Tibial nerve (tissue), 4 donors: ENCODE results near the gene FAM50B. TPM values are rescaled to one million over a fixed set of nuclear protein-coding genes. Genes with fewer than 3 reads are reported as not detected.

Experiments
- DNase-seq, 2 donors: peaks; one replicate each; pipeline ENCODE4 v3.0.0-alpha.2; 2019; ENCODE audit warnings: low spot score in 2 of 2
- H3K27ac ChIP-seq, 4 donors: fragments of 200-600 bp; sonication (generic) in 3 of 4; one replicate each; pipeline ENCODE4 v1.5.1; 2017 to 2019; ENCODE audit warnings: mild to moderate bottlenecking in 1 of 4
- H3K27me3 ChIP-seq, 2 donors: fragments of 200-600 bp; sonication (generic) in 1 of 2; one replicate each; pipeline versions ENCODE4 v1.5.1 to v1.6.0; 2017 to 2019
- H3K36me3 ChIP-seq, 3 donors: fragments of 200-600 bp; sonication (generic); one replicate each; pipeline ENCODE4 v1.5.1; 2018 to 2019
- H3K4me1 ChIP-seq, 4 donors: fragments of 200-600 bp; sonication (generic) in 3 of 4; one replicate each; pipeline ENCODE4 v1.5.1; 2017 to 2019
- H3K4me3 ChIP-seq, 4 donors: fragments of 200-600 bp; sonication (generic) in 3 of 4; one replicate each; pipeline ENCODE4 v1.5.1; 2017 to 2019; ENCODE audit warnings: mild to moderate bottlenecking in 1 of 4, moderate library complexity in 1 of 4
- H3K9me3 ChIP-seq, 4 donors: fragments of 200-600 bp; sonication (generic) in 3 of 4; one replicate each; pipeline ENCODE4 v1.5.1; 2017 to 2019
- EP300 ChIP-seq, 2 donors: sonication (generic); formaldehyde crosslinking; IDR thresholded peaks; one replicate each; pipeline ENCODE4 v1.6.1; 2017; ENCODE audit warnings: antibody characterized with exemption in 2 of 2, mild to moderate bottlenecking in 1 of 2
- POLR2A ChIP-seq, 2 donors: fragments of 450-650 bp; IDR thresholded peaks; one replicate each; pipeline ENCODE4 v1.6.1; 2017; ENCODE audit warnings: antibody characterized with exemption in 2 of 2, mild to moderate bottlenecking in 2 of 2, moderate library complexity in 2 of 2
- WGBS, 2 donors: methylation state at CpG; one replicate each; pipeline ENCODE4 v1.1.5; 2018; 5-methylcytosine and 5-hydroxymethylcytosine counted together
- total RNA-seq, 4 donors: library from RNA; depleted of rRNA; stranded (reverse); fragments of >200 nt; gene quantifications; one replicate each; pipeline ENCODE4 v1.1.0, GENCODE V29; 2016
- TF ChIP-seq, protein P1 (sequence below), 5 experiments: fragments of 200-600 bp in 3 of 5; fragments of 450-650 bp in 2 of 5; sonication (generic) in 3 of 5; IDR thresholded peaks; one replicate each; pipeline ENCODE4 v1.5.1; 2016 to 2019; ENCODE audit warnings: antibody characterized with exemption in 5 of 5, mild to moderate bottlenecking in 3 of 5, moderate library complexity in 2 of 5

FAM50B gene
- total RNA-seq, 4 donors from 2014 or later = 6.9 to 23.5 (median 16.1) TPM

DNA sequence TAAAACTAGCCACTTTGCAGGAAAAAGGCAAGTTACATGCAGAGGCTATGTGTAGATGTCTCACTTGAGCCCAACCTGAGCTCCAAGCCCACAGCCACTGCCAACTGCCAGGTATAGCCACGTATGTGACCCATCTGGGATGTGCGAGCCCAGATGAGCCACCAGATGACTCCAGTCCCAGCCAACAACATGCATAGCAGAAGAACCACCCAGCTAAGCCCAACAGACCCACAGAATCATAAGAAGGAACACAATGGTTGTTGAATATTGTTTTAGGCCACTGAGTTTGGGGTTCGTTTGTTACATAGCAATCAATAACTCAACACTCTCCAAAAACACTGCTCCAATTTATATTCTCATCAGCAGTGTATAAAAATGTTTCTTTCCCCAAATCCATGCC lies 16.3 kb downstream of the FAM50B start:
- Histone ChIP-seq H3K9me3 (peaks cover 0 to 16% (median 0%) of the 10 kb centered on the region in 4 donors), H3K4me3 (no peak overlapping the region), H3K36me3 (no peaks in the 10 kb centered on the region), H3K27me3 (no peaks in the 10 kb centered on the region), H3K4me1 (peaks cover 0 to 15% (median 2%) of the 10 kb centered on the region in 4 donors), H3K27ac (no peak overlapping the region)
- DNase-seq = no peak
- WGBS, 2 donors = 82 to 90% methylated on average over 3 of the region's 3 CpGs
- no peak for TF ChIP-seq EP300 (IDR thresholded peaks at IDR 0.05)
- no peak for TF ChIP-seq POLR2A (IDR thresholded peaks at IDR 0.05)
- TF ChIP-seq, protein P1, sequence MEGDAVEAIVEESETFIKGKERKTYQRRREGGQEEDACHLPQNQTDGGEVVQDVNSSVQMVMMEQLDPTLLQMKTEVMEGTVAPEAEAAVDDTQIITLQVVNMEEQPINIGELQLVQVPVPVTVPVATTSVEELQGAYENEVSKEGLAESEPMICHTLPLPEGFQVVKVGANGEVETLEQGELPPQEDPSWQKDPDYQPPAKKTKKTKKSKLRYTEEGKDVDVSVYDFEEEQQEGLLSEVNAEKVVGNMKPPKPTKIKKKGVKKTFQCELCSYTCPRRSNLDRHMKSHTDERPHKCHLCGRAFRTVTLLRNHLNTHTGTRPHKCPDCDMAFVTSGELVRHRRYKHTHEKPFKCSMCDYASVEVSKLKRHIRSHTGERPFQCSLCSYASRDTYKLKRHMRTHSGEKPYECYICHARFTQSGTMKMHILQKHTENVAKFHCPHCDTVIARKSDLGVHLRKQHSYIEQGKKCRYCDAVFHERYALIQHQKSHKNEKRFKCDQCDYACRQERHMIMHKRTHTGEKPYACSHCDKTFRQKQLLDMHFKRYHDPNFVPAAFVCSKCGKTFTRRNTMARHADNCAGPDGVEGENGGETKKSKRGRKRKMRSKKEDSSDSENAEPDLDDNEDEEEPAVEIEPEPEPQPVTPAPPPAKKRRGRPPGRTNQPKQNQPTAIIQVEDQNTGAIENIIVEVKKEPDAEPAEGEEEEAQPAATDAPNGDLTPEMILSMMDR (IDR thresholded peaks at IDR 0.05) = no peak

DNA sequence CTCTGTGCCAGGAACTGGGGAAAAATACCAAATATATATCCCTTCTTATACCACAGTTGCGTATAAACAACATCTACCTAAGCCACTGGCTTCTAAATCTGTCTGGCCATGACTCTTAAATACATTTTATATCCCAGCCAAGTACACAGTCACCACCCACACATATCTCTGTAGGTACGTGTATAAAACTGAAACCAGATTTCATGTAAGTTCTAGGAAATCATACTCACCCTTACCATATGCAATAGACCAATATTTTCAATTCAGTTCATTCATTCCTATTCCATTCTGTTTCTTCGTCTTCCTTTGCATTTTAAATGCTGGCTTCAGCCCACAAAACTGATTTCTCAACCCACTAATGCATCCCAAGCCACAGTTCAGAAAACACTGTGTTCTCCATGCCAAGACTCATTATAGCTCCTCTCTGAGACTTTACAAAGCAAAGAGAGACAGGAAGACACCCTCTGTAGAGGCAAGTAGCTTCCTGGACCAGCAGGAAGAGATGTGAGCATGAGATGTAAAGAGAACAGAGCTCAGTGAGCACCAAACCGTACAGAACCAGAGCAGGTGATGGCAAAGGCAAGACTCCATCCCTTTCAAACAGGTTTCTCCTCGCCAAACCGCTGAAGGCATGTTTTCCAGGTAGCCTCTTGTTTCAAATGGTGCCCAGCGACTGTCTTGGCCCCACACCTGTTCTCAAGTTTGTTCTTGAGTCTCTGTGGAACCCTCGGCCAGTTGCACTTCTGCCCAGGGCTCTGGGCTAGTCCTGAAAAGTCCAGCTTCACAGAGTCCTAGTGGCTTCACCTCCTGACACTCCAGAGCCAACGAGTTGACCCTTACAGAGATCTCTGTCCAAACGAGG lies 18.7 kb downstream of the FAM50B start:
- WGBS, 2 donors = 66 to 69% methylated on average over 10 of the region's 10 CpGs
- H3K9me3 ChIP-seq = peaks cover 0 to 4% (median 0%) of the 10 kb centered on the region in 4 donors
- H3K27ac ChIP-seq = no peak overlapping the region
- no peaks in the 10 kb centered on the region for H3K27me3 ChIP-seq
- no peaks in the 10 kb centered on the region for H3K36me3 ChIP-seq
- TF ChIP-seq EP300 (IDR thresholded peaks at IDR 0.05) (no peak), POLR2A (IDR thresholded peaks at IDR 0.05) (no peak)
- TF ChIP-seq, protein P1 (IDR thresholded peaks at IDR 0.05) = no peak
- H3K4me1 ChIP-seq = peaks cover 0 to 15% (median 2%) of the 10 kb centered on the region in 4 donors
- H3K4me3 ChIP-seq = no peak overlapping the region
- no peak for DNase-seq

DNA sequence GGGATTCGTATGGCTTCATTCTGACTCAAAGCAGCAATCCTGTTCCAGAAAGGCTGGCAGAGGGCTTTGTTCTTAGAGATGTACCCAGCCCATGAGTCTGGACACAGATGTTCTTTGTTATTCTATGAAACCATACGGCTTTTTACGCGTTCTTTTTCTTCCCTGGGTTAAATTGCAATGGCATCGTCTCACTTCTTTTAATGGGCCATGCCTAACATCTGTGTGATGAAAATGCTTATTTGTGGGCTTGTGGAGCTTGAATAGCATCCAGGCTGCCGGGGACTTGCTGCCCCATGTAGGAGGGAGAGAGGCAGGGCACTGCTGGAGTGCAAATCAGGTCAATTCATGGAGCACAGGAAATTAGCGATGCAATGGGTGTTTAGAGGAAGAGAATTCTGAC lies 19.4 kb downstream of the FAM50B start:
- TF ChIP-seq POLR2A (IDR thresholded peaks at IDR 0.05) (no peak), EP300 (IDR thresholded peaks at IDR 0.05) (no peak)
- TF ChIP-seq, protein P1 (IDR thresholded peaks at IDR 0.05) = no peak
- Histone ChIP-seq H3K36me3 (no peaks in the 10 kb centered on the region), H3K27me3 (no peaks in the 10 kb centered on the region), H3K4me1 (peaks cover 0 to 15% (median 2%) of the 10 kb centered on the region in 4 donors), H3K27ac (no peak overlapping the region), H3K9me3 (peaks cover 0 to 4% (median 0%) of the 10 kb centered on the region in 4 donors), H3K4me3 (no peak overlapping the region)
- 35 to 42% methylated on average over 7 of the region's 7 CpGs for WGBS, 2 donors
- DNase-seq = no peak

DNA sequence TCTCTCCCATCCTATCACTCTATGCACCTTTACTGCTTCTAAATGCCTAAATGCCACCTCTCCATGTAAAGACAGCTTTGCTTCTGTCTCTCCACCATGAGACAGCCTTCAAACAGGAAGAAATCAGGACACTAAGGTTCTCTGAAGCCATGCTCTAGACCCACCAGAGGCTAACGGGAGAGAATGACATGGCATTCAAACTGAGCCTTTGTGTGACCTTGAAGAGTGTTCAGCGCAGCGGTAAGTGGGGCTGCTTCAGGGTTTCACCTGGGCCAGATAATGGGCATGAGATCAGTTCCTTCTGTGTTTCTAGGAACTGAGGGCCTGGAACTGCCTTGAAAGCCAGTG lies 20.1 kb downstream of the FAM50B start:
- 94 to 97% methylated on average over 3 of the region's 3 CpGs for WGBS, 2 donors
- H3K4me3 ChIP-seq = no peak overlapping the region
- H3K4me1 ChIP-seq = peaks cover 0 to 15% (median 2%) of the 10 kb centered on the region in 4 donors
- TF ChIP-seq, protein P1 (IDR thresholded peaks at IDR 0.05) = no peak
- TF ChIP-seq POLR2A (IDR thresholded peaks at IDR 0.05) (no peak), EP300 (IDR thresholded peaks at IDR 0.05) (no peak)
- no peaks in the 10 kb centered on the region for H3K27me3 ChIP-seq
- no peak overlapping the region for H3K27ac ChIP-seq
- peaks cover 0 to 4% (median 0%) of the 10 kb centered on the region in 4 donors for H3K9me3 ChIP-seq
- DNase-seq = no peak
- no peaks in the 10 kb centered on the region for H3K36me3 ChIP-seq
